ENCODE measurements around the gene POU4F2. TPM values are rescaled to one million over a fixed set of nuclear protein-coding genes. Genes with fewer than 3 reads are reported as not detected.

POU4F2 gene
- total RNA-seq, 1 donor from 2014 or later = 0.19 TPM

DNA sequence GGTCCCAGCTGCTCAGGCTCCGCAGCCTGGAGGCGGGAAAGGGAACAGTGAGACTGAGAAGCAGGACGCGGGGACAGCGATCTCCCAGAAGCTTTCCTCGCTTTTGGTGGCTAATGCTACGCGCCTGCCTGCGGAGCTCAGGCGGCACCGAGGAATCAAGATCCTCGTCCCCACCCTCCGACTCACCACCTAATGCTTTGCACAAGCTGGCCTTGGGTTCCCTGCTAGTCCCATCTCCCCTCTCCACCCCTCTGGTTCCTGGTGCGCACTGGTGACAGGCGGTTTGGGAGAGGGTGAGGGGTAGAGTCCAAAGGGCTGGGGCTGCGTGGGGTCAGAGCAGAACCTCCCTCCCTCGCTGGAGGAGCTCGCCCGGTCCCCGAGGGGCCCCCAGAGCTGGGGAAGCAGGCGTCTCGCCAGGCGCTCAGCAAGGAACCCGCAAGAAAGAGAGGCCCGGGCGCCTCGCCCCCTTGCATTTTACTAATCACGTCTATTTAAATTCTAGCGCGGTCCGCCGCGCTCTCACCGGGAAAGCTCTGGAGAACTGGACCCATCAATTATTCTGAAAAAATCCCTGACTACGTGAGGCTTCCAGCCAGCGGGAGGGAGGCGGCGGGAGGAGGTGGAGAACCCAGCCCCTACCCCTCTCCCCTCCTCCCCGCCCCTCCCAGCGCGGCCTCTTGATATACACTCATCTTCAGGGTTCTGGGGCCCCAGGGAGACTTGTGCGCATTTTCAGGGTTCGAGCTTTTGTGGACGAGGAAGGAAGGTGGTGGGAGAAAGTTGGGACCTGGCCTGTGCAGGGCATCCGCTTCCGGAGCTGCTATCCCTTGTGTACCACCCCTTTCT lies 9.1 kb downstream of the POU4F2 start:
- no peak for DNase-seq (ENCODE audit: extremely low spot score, unreplicated experiment)
- Mint-ChIP-seq H3K27ac (no peak overlapping the region), H3K27me3 (peaks cover 99% of the 10 kb centered on the region), H3K4me1 (ENCODE audit: unreplicated experiment) (no peaks in the 10 kb centered on the region), H3K4me3 (peak overlapping the region; percentile 6), H3K36me3 (no peaks in the 10 kb centered on the region), H3K9me3 (no peaks in the 10 kb centered on the region)
- TF ChIP-seq, protein P1, sequence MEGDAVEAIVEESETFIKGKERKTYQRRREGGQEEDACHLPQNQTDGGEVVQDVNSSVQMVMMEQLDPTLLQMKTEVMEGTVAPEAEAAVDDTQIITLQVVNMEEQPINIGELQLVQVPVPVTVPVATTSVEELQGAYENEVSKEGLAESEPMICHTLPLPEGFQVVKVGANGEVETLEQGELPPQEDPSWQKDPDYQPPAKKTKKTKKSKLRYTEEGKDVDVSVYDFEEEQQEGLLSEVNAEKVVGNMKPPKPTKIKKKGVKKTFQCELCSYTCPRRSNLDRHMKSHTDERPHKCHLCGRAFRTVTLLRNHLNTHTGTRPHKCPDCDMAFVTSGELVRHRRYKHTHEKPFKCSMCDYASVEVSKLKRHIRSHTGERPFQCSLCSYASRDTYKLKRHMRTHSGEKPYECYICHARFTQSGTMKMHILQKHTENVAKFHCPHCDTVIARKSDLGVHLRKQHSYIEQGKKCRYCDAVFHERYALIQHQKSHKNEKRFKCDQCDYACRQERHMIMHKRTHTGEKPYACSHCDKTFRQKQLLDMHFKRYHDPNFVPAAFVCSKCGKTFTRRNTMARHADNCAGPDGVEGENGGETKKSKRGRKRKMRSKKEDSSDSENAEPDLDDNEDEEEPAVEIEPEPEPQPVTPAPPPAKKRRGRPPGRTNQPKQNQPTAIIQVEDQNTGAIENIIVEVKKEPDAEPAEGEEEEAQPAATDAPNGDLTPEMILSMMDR (conservative IDR thresholded peaks at IDR 0.05) = no peak

DNA sequence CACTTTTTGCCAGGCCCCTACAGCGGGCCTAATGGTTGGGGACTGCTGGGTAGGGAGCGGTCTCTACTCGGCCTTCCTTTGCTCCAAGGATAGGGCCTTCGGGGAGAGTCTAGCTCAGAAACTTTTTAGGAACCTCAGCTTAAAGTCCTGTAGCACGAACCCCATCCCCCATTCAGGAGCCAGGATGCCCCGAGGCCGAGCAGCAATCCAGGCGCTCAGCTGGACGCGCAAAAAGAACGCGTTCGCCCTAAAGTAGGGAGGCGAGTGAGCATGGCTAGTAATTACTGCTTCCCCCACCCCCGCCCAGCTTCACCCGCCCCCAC lies 9.7 kb downstream of the POU4F2 start:
- Mint-ChIP-seq H3K27me3 (peaks cover 99% of the 10 kb centered on the region), H3K9me3 (no peaks in the 10 kb centered on the region), H3K4me3 (no peak overlapping the region)

DNA sequence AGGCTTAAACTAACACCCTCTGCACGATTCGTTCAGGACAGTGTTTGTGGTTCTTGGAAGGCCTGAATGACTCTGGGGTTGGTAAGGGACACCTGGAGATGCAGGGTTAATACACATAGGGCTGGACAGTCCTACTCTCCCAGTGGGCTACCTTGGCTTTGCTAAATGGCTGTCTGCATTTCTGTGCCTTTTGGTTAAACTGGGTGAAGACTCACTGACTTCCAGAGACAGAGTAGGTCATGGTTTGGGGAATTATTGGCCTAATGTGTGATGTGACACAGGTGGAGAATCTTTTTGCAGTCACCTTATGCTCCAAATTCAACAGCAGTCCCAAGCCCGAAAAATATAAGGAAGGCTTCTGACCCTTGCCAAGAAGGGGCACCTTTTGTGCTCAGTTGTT lies 10.5 kb downstream of the POU4F2 start:
- peaks cover 99% of the 10 kb centered on the region for H3K27me3 Mint-ChIP-seq
- TF ChIP-seq, protein P1 (conservative IDR thresholded peaks at IDR 0.05) = no peak
- H3K4me3 Mint-ChIP-seq = peak overlapping the region; percentile 14
- H3K27ac Mint-ChIP-seq = no peak overlapping the region
- H3K9me3 Mint-ChIP-seq = no peaks in the 10 kb centered on the region
- H3K36me3 Mint-ChIP-seq = no peaks in the 10 kb centered on the region
- DNase-seq (ENCODE audit: extremely low spot score, unreplicated experiment) = no peak
- peaks cover under 1% of the 10 kb centered on the region for H3K4me1 Mint-ChIP-seq (ENCODE audit: unreplicated experiment)

More for the DNA sequence above, 9.7 kb downstream of the POU4F2 start:
- Mint-ChIP-seq H3K36me3 (no peaks in the 10 kb centered on the region), H3K27ac (no peak overlapping the region), H3K4me1 (ENCODE audit: unreplicated experiment) (no peaks in the 10 kb centered on the region)
- DNase-seq (ENCODE audit: extremely low spot score, unreplicated experiment) = no peak
- TF ChIP-seq, protein P1 (conservative IDR thresholded peaks at IDR 0.05) = no peak

DNA sequence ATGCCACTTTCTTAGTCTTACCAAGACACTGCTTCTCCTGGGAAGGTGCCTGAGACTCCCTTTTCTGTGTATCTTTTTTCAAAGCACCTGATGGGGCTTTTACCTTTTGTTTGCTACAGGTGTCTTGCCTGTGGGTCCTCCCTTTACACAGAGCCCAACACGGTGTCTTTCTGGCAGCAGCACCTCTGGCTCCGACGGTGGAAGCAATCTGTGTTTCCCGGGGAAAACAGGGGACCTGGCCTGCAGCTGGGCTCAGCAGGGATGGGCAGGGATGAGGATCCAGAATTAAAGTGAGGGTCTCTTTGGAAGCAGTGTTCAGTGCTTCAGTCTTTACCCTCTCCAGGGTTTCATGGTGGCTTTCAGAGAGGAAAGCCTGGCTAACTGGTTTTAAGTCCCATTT lies 11.3 kb downstream of the POU4F2 start:
- Mint-ChIP-seq H3K27ac (no peak overlapping the region), H3K9me3 (no peaks in the 10 kb centered on the region), H3K27me3 (peaks cover 97% of the 10 kb centered on the region), H3K36me3 (no peaks in the 10 kb centered on the region), H3K4me3 (no peak overlapping the region), H3K4me1 (ENCODE audit: unreplicated experiment) (peaks cover 5% of the 10 kb centered on the region)
- DNase-seq (ENCODE audit: extremely low spot score, unreplicated experiment) = no peak
- TF ChIP-seq, protein P1 (conservative IDR thresholded peaks at IDR 0.05) = no peak

DNA sequence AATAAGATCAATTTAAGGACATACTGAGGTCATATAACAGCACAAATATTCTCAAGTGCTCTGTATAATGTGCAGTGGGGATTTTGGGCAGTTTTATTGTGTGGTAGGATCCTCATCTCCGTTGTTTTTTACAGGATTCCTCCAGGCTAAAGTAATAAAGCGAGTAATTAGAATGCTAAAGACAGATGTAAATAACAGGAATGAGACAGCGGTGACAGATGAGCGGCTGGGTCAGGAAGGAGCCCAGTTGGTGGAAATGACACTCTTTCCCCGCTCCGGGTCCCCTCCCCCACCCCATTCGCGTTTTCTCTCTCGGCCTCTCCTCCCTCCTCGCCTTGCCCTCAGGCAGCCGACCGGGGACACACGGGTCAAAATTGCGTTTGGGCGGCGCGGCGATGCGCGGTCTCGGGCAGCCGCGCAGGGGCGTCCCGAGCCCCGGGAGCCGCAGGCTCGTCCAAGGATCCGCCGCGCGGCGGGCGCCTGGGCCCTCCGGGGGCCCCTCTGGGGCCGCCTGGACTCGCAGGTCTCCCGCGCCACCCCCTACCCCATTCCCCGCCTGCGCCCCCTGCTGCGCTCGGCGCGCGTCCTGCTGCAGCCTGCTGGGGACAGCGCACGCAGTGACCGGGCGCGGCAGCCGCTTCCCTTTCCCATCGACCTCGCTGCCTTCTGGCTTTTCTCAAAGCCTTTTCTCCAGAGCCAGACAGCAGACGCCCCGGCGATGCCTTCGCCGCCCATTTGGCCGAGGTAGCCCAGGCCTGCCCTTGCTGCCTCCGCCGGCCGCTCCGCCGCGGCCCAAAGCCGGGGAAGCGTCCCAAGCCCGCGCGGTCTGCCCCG lies 16.2 kb downstream of the POU4F2 start:
- DNase-seq (ENCODE audit: extremely low spot score, unreplicated experiment) = peak; percentile 70
- Mint-ChIP-seq H3K36me3 (no peaks in the 10 kb centered on the region), H3K4me3 (peak overlapping the region; percentile 87), H3K4me1 (ENCODE audit: unreplicated experiment) (peaks cover 5% of the 10 kb centered on the region), H3K27ac (no peak overlapping the region), H3K27me3 (peaks cover 92% of the 10 kb centered on the region), H3K9me3 (no peaks in the 10 kb centered on the region)
- TF ChIP-seq, protein P1 (conservative IDR thresholded peaks at IDR 0.05) = peak; percentile 44
